ENCODE measurements around the gene PADI1. TPM values are rescaled to one million over a fixed set of nuclear protein-coding genes. Genes with fewer than 3 reads are reported as not detected.

The PADI1 gene
- total RNA-seq, 1 experiment from 2014 or later: 0.37 TPM

- Histone ChIP-seq H3K36me3 (ENCODE audit: control insufficient read depth in 1 of 2, insufficient read depth in 2 of 2, low read length in 2 of 2) (no peaks in the 10 kb centered on the region), H3K4me1 (ENCODE audit: control insufficient read depth in 1 of 2, insufficient read depth in 2 of 2, low read length in 2 of 2) (peaks cover 11 to 19% of the 10 kb centered on the region in 2 experiments), H2AFZ (ENCODE audit: low read depth, low read length, poor library complexity, severe bottlenecking) (no peak overlapping the region), H3K9ac (ENCODE audit: low read length) (no peak overlapping the region), H3K9me3 (ENCODE audit: control insufficient read depth in 1 of 2, insufficient read depth in 1 of 2, low read depth in 1 of 2, low read length in 2 of 2) (no peaks in the 10 kb centered on the region), H3K27me3 (ENCODE audit: insufficient read depth, low read length) (no peaks in the 10 kb centered on the region), H3K9me2 (ENCODE audit: insufficient read depth) (no peaks in the 10 kb centered on the region), H4K20me1 (ENCODE audit: insufficient read depth) (no peaks in the 10 kb centered on the region), H3K4me3 (replicated peaks in 1 of 2; ENCODE audit: low read depth in 1 of 2, low read length in 2 of 2) (no peak overlapping the region), H3K27ac (ENCODE audit: low read depth, low read length) (no peak overlapping the region), H3K79me2 (ENCODE audit: insufficient read depth, low read length) (no peaks in the 10 kb centered on the region), H3K4me2 (ENCODE audit: low read length) (no peak overlapping the region)
- BruUV-seq (replicated peaks): no TSS peak
- ChIA-PET CTCF (no interaction called here), RAD21 (ENCODE audit: low non-redundant PET in 1 of 2, low total read pairs in 2 of 2, uncharacterized antibody in 2 of 2, unreplicated experiment in 2 of 2) (no interaction called here), POLR2A (no interaction called here)
- intact Hi-C loops (cut with micrococcal nuclease): no loop called here
- DNase-seq (ENCODE audit: low read depth, low spot score): no peak
- ATAC-seq: no peak
- TF ChIP-seq POLR2A (IDR thresholded peaks at IDR 0.05; ENCODE audit: borderline replicate concordance, extremely low read depth, insufficient read depth, insufficient read length) (no peak), REST (IDR thresholded peaks at IDR 0.05; ENCODE audit: low read depth) (no peak), MAX (IDR thresholded peaks at IDR 0.05) (no peak), ATF3 (IDR thresholded peaks at IDR 0.05) (no peak), EZH2 (IDR thresholded peaks at IDR 0.05) (no peak), SIN3A (IDR thresholded peaks at IDR 0.05; ENCODE audit: low read depth) (no peak), EGR1 (IDR thresholded peaks at IDR 0.05; ENCODE audit: low read depth) (no peak), CEBPB (IDR thresholded peaks at IDR 0.05; ENCODE audit: low read depth) (no peak), EZH2phosphoT487 (IDR thresholded peaks at IDR 0.05; ENCODE audit: borderline replicate concordance) (no peak)
Measured at GRCh38 chr1:17163789-17164666, 40.9 kb upstream of the PADI1 start.
